H54 (cell line): Measurements from ENCODE around the gene TNRC18.
"Not testable (repeated sequence)": the region's sequence is repeated elsewhere in the genome, so short reads cannot be mapped to it uniquely, and the experiment has no call there.

Source experiments
- DNase-seq: peaks from one replicate; pipeline ENCODE4 v3.0.0; 2011; ENCODE audit warnings: low spot score, mixed read lengths; ENCODE audit not compliant: insufficient read length
- FAIRE-seq: peaks from 3 replicates; lab custom pipeline; 2011; peaks lifted over from hg19 to GRCh38; lab: Jason Lieb, UNC
- POLR2A ChIP-seq: IDR thresholded peaks from 2 replicates; pipeline ENCODE4 v1.6.1; 2011; ENCODE audit warnings: low read depth, mild to moderate bottlenecking, low read length

The TNRC18 gene

DNA sequence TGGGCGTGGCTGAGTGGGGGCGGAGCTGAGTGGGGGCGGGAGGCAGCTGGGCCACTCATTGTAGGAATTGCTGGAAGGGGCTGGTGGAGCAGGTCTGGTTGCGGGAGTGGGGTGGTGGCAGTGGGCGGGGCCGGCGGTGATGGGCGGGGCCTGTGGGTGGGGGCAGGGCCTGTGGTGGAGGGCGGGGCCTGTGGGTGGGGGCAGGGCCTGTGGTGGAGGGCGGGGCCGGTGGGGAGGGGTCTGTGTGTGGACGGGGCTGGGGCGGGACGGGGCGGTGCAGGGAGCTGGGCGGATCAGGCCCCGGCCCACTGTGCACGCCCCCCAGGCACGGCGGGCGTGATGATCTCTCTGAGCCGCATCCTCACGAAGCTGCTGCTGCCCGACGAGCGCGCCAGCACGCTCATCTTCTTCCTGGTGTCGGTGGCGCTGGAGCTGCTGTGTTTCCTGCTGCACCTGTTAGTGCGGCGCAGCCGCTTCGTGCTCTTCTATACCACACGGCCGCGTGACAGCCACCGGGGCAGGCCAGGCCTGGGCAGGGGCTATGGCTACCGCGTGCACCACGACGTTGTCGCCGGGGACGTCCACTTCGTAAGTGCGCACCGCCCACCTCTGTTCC, 126.9 kb downstream of the TNRC18 start:
- no peak for TF ChIP-seq POLR2A
- DNase-seq (no peak), FAIRE-seq (no peak)

DNA sequence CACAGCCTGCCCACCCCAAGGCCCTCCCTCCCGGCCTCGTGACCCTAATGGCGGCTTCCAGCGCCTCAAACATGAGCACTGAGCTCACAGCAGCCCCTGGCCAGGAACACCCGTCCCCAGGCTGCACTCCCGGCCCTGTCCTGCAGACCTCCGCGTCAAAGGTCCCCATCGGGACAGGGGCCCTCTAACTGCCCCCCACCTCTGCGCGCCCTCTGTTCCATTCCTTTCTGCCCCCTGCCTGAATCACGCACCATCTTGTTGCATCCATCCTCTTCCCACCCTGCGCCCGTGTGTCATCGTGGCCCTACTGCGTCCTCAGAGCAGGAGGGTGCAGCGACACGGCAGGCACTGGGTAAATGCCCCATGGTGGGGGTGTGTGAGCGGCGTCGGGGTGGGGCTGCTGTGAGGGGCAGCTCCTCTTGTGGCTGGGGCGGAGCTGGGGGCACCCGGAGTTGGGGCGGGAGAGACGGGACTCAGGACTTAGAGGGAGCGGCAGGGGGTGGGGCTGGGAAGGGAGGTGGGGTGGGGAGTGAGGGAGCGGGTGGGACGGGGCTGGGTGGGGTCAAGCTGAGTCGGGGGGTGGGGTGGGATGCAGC, 127.5 kb downstream of the TNRC18 start:
- DNase-seq (no peak), FAIRE-seq (no peak)

DNA sequence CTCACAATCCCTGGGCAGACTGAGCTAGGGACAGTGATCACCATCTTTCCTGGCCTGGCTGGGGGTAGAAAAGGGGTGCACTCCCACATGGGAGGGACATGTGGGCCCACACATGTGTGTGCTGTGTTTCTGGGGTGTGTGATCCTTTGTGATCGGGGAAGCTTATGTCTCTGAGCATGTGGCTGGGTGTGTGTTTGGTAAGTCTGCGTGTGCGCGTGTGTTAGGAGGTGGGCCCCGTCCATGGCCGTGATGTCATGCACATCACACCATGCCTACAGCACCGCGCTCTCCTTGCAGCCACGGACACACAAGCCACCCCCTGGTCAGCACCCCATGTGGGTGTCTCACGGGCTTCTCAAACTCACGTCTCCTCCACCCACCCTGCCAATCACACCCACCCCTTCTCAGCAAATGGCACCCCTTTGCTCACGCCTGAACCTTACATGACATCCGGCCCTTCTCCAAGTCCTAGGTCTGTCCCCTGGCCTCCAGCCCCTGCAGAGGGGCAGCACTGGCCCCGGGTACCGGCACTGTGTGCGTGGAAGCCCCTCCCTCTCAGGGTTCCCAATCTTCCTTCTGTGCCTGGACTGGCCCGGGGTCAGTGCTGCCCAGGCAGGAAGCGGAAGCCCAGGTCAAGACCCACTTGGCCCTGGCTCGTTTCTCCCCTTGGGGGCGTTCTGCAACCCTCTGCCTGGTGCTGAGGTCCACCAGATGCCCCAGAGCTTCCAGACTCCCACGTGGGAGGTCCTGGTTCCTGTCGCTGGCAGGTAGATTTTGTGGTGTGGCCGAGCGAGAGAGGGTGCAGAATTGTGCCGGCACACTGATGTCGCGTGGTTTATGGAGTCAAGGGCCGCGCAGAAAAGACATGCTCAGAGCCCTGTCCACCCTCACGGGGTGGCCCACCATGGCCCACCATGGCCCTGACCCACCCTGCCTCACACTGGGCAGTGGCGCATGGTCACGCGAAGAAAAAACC, 128.3 kb downstream of the TNRC18 start:
- FAIRE-seq = no peak
- TF ChIP-seq POLR2A = no peak
- DNase-seq = no peak

More for the DNA sequence above, 127.5 kb downstream of the TNRC18 start:
- no peak for TF ChIP-seq POLR2A

GRCh38 chr7:5294169-5294987, 129.3 kb downstream of the TNRC18 start:
- TF ChIP-seq POLR2A = no peak
- FAIRE-seq (no peak), DNase-seq (no peak)

DNA sequence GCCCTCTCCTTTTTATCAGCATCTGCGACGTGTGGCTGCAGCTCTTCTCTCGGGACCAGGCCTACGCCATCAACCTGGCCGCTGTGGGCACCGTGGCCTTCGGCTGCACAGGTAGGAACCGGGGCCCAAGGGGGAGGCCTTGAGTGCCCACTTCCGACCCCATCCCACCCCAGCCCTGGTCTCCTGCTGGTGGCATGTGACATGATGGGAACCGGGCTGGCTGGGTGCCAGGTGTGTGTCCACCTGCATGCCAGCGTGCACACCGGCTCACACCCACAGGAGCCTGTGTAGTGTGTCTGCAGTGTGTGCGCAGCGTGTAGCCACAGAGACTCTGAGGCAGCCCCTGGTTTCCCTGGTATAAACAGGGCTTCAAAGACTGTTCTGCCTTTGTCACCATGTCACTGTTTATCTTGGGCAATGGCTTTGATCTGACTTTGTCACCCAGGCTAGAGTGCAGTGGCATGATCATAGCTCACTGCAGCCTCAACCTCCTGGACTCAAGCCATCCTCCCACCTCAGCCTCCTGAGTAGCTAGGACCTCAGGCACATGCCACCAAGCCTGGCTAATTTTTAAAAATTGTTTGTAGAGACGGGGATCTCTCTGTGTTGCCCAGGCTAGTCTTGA, 131.8 kb downstream of the TNRC18 start:
- DNase-seq, FAIRE-seq: not testable (repeated sequence)

DNA sequence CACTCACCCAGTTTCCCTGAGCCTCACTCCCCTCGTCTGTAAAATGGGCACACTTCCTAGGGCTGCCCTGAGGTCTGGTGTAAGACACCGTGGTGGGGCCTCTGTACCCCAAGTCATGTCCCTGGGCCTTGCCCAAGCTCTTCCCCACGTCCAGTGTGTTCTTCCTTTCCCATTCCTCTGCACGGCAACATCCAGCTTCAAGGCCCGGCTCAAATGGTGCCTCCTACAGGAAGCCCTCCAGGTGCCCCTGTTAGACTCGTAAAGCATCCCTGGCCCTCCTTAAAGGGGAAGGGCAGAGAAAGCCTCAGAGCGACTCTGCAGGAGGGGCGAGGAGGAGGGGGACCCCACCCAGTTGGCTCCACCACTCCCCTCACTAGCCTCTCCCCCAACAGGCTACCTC, 132.3 kb downstream of the TNRC18 start:
- DNase-seq = no peak
- TF ChIP-seq POLR2A = no peak
- FAIRE-seq = no peak

- DNase-seq (no peak), FAIRE-seq (no peak)
- no peak for TF ChIP-seq POLR2A
Measured at GRCh38 chr7:5289355-5289754, 134.3 kb downstream of the TNRC18 start.

- FAIRE-seq, DNase-seq: not testable (repeated sequence)
Measured at GRCh38 chr7:5288560-5288959, 135.1 kb downstream of the TNRC18 start.

DNA sequence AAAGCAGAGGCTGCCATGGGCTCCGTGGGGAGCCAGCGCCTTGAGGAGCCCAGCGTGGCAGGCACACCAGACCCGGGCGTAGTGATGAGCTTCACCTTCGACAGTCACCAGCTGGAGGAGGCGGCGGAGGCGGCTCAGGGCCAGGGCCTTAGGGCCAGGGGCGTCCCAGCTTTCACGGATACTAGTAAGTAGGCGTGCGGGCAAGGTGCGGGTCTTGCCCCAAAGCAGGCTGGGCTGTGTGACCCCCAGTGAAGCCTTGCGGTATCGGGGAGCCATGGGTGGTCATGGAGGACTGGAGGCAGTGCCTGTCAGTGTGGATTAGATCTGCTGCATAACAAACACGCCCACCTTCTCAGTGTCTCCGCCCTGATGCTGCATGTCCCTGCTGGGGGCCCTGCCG, 135.8 kb downstream of the TNRC18 start:
- no peak for TF ChIP-seq POLR2A
- FAIRE-seq (no peak), DNase-seq (no peak)

GRCh38 chr7:5287373-5287772, 136.3 kb downstream of the TNRC18 start:
- not testable (repeated sequence) for DNase-seq, FAIRE-seq

DNA sequence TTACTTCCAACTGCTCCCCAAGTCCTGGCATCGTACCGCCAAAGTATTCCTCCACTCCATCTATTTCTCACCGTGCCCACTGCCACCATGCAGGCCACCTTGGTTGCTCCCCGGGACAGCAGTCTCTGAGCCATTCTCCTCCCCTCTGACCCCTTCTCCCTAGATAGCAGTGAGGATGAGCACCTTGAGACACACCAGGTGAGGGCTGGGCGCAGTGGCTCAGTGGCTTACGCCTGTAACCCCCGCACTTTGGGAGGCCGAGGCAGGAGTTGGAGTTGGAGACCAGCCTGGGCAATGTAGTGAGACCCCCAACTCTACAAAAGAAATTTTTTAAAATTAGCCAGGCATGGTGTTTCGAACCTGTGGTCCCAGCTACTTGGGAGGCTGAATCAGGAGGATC, 136.7 kb downstream of the TNRC18 start:
- TF ChIP-seq POLR2A = no peak
- DNase-seq (no peak), FAIRE-seq (no peak)

DNA sequence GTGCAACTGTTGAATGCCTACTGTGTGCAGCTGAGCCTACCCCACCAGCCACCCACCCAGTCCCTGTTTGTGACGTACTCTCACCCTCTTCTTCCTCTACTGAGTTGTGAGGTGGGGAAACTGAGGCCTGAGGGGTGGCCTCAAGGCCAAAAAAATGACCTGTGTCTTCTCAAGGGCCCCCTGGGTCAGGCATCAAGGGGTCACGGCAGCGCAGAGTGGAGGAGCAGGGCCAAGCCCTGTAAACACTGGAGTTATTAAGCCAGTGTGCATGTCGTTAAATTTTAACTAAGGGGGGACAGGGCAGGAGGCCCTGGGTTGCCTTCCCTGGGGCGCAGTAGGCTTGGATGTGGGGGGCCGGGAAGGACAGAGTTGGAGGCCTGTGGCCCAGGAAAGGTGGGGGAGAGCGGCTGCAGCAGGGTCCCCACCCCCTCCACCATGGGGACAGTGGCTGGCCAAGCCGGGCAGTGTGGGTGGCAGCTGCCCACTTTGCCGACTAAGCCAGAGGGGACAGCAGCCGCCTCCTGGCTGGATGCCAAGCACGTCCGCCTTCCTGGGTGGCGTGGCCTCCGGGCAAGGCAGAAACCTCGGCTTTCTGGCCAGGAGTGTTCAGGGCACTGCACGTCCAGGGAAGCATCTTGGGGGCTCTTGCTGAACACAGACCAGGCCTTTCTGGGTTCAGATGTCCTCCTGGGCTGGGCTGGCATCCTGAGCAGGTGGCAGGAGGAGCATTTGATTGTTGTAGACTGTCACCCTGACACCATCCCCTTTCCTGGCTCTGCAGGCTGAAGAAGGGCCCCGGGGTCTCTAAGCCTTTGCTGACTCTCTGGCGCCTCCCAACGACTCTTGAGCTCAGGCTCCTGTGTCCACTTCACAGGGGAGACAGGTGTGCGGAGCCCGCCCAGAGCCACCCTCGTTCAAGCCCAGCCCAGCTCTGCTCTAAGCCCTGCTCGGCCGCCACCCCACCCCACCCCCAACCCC, 139.0 kb downstream of the TNRC18 start:
- FAIRE-seq (no peak), DNase-seq (peak; percentile 55)
- no peak for TF ChIP-seq POLR2A
